ENCODE results near the gene POLR2M.

The POLR2M gene

DNA sequence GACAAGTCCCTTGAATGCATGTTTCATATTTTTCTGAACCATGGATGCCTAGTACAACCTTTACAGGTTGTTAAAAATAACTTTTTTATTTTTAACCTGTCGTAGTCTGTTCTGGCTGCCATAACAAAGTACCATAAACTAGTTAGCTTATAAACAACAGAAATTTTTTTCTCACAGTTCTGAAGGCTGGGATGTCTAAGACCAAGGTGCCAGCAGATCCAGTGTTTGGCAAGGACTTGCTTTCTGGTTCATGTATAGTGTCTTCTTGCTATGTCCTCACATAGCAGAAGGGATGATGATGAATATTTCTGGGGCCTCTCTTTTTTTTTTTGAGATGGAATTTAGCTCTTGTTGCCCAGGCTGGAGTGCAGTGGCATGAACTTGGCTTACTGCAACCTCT is 23.0 kb upstream of the POLR2M start:
- H3K27me3 Mint-ChIP-seq, result peaks cover 9% of the 10 kb centered on the region
- ATAC-seq, result no peak

DNA sequence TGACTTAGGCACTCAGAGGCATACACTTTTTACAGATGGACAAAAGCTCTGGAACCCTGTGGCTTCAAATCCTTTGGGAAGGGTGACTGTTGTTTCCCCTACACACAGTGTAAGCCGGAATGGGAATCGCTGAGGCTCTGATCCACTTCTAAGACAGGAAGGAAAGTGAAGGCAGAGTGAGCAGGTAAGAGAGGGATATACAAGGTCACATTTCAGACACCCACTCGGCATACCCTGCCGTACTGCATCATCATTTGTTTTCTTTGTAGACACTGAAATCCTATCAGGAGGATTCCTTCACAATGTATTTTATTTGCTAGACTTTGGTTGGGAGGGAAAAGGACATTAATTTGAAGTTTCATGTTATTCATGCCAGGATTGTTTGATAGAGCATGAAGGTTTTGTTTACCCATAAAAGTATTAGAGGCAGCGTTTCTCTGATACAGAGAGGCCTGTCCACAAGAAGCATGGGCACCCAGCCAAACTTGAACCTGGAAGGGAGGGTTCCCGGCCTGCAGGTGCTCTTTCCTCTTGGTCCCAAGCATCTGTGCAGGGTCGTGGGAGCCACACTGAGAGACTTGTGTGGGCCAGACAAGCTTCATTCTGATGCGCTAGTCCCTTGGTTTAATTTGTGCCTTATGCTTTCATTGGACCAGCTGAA is 21.9 kb upstream of the POLR2M start:
- no peaks in the 10 kb centered on the region for H3K9me3 Mint-ChIP-seq
- H3K4me1 Mint-ChIP-seq, result no peaks in the 10 kb centered on the region
- H3K36me3 Mint-ChIP-seq, result no peaks in the 10 kb centered on the region
- no peak overlapping the region for H3K4me3 Mint-ChIP-seq
- ATAC-seq, result no peak
- no peak overlapping the region for H3K27ac Mint-ChIP-seq
- H3K27me3 Mint-ChIP-seq, result peaks cover 9% of the 10 kb centered on the region

More for the DNA sequence above, 23.0 kb upstream of the POLR2M start:
- H3K4me1 Mint-ChIP-seq, result no peaks in the 10 kb centered on the region
- H3K36me3 Mint-ChIP-seq, result no peaks in the 10 kb centered on the region
- H3K4me3 Mint-ChIP-seq, result no peak overlapping the region
- H3K27ac Mint-ChIP-seq, result no peak overlapping the region
- H3K9me3 Mint-ChIP-seq, result no peaks in the 10 kb centered on the region

DNA sequence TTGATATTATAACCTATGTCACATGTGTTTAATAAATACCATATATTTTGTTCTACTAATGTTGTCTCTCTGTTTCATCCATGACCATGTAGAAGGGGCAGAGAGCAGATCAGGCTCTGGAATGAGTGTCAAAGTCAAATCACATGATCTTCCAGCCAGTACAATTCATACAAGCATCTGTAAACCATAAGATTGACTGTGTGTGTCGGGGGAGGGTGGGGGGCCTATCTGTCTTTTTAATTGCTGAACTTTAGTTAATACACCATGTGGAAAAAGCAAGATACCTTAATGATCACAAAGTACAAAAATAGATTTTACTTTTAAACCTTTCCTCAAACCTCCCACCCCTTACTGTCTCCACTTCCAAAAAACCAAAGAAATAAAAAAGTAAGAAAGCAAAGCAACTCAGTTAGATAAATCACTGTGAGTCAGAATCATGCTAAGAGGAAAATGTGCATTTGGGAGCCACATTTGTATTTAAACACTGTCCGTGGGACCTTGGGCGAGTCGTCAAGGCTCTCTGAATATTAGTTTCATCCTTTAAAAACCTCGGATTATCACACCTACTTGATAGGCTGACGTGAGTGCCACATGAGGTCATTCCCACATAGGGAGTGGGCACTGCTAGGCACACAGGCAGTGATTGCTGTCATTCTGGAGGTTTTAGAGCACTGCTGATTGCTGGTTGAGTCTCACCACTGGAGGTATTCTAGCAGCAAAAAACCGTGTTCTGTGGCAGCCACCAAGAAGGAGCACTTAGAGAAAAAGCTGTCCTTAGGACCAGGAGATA is 21.0 kb upstream of the POLR2M start:
- Mint-ChIP-seq H3K9me3 (no peaks in the 10 kb centered on the region), H3K27ac (no peak overlapping the region), H3K4me1 (no peaks in the 10 kb centered on the region), H3K27me3 (peaks cover 9% of the 10 kb centered on the region), H3K4me3 (no peak overlapping the region), H3K36me3 (no peaks in the 10 kb centered on the region)
- no peak for ATAC-seq

DNA sequence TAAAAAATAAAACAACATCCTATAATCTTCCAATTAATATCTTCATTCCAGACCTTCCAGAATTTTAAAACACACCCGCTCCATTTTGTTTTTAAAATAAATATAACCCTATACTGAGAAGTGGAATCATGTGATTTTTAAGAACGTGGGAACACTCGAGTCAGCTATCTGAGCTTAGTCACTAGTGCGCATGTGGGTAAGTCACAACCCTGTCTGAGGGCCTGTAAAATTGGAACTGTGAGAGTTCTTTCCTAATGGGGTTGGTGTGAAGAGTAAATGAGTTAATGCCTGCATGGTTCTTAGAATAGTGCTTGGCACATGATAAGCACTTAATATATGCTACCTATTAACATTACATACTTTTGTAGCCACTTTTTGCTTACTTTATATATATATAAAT is 19.9 kb upstream of the POLR2M start:
- Mint-ChIP-seq H3K4me1 (no peaks in the 10 kb centered on the region), H3K4me3 (no peak overlapping the region), H3K27me3 (peaks cover 7% of the 10 kb centered on the region), H3K36me3 (no peaks in the 10 kb centered on the region), H3K27ac (no peak overlapping the region), H3K9me3 (no peaks in the 10 kb centered on the region)
- no peak for ATAC-seq

DNA sequence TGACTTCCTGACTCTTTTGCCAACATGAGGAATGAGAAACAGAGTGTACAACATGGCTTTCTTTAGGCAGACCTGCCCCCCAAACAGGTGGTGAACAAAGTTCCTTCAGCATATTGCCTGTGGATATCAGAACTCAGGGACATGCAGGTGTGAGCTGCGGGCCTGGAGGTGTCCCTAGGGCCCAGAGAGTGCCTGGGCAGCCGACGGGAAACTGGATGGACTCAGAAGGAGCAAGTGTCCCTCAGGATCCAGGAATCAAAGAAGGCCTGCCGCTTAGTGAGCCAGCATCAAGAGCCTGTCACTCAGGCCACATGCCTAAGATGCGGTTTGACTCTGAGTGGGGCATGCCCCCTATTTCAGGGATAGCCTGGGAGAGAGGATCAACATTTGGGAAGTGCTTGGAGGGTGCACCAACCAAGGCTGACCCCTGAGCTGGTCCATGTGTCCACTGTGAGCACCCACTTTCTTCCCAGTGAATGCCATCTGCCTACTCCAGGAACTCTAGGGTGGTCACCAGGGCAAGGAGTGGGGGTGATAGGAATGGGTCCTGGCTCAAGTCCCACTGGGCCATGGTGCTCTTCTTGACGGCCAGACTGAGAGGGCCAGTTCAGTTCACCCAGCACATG is 16.1 kb upstream of the POLR2M start:
- H3K36me3 Mint-ChIP-seq, result no peaks in the 10 kb centered on the region
- no peaks in the 10 kb centered on the region for H3K4me1 Mint-ChIP-seq
- ATAC-seq, result no peak
- H3K9me3 Mint-ChIP-seq, result no peaks in the 10 kb centered on the region
- H3K27me3 Mint-ChIP-seq, result no peaks in the 10 kb centered on the region
- H3K4me3 Mint-ChIP-seq, result no peak overlapping the region
- no peak overlapping the region for H3K27ac Mint-ChIP-seq

DNA sequence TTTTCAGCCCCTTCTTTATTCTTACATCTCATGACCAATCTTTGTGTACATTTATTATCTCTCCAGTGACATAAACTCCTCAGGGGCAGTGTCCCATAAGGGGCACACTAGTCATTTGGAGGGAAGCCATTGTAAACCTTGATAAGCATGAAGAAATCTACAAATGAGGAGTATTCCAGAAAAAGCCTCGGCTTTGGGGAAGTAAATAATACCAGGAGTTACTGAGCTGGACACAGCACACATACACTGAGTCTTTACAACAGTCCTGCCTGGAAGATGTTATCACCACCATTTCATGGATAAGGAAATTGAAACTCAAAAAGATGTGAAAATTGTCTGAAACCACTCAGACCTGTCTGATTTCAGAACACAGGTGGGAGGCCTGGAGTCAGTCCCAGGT is 15.4 kb upstream of the POLR2M start:
- Mint-ChIP-seq H3K36me3 (no peaks in the 10 kb centered on the region), H3K27ac (no peak overlapping the region), H3K9me3 (no peaks in the 10 kb centered on the region), H3K4me3 (no peak overlapping the region), H3K4me1 (no peaks in the 10 kb centered on the region), H3K27me3 (no peaks in the 10 kb centered on the region)
- no peak for ATAC-seq

DNA sequence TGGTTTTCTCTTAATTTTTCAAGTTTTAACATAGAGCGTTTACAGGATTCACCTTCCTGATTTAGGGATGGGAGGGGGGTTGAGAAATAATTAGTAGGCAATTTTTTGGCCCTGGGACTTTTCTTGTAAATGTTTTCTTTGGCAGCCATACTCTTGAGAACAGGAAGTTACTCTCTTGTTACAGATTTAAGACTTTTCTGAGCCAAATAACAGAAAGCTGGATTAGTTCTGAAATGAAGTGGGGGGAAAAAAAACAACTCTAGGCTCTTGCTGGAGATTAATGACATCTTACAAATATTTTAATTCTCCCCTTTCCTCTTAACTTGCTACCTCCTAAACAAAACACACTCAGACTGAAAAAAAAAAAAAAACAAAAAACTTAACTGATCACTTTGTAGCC is 13.8 kb upstream of the POLR2M start:
- no peaks in the 10 kb centered on the region for H3K36me3 Mint-ChIP-seq
- H3K27me3 Mint-ChIP-seq, result peaks cover 13% of the 10 kb centered on the region
- no peak for ATAC-seq
- no peaks in the 10 kb centered on the region for H3K4me1 Mint-ChIP-seq
- no peaks in the 10 kb centered on the region for H3K9me3 Mint-ChIP-seq
- H3K27ac Mint-ChIP-seq, result no peak overlapping the region
- H3K4me3 Mint-ChIP-seq, result no peak overlapping the region

DNA sequence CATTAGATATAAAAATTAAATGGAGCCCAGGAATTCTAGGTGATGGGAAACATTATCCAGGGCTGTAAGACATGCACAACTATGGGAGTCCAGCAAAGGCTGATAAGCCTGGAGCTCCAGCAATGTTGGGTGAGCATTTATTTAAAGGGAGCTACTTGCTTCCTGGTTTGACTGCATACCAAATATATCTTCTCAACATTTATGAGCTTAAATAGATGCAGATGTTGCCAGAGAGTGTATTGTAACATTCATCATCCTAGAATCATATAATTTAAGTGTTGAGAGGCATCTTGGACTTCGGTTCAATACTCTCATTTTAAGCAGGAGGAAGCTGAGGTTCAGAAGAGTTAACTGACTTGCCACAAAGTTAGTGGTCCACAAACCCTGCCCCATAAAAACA is 12.2 kb upstream of the POLR2M start:
- Mint-ChIP-seq H3K9me3 (no peaks in the 10 kb centered on the region), H3K27ac (no peak overlapping the region)

DNA sequence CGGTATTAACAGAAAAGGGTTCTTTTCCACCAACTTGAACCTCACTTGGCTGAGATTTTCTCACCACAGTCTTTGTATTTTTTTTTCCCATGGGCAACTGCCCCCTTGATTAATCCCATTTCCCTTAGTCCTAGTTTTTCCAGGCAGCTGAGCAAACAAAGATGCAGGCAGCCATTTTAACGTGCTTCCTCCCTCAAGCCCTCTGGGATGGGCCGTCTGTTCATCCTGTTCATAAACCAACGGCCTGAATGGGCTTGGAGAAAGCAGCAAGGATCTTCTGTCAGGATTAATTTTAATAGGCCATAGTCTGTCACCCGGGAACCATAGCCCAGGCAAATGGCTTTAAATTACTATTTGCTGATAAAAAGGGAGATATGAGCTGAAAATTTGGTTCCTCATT is 10.4 kb upstream of the POLR2M start:
- Mint-ChIP-seq H3K4me3 (no peak overlapping the region), H3K9me3 (no peaks in the 10 kb centered on the region), H3K27me3 (peaks cover 43% of the 10 kb centered on the region), H3K4me1 (no peaks in the 10 kb centered on the region), H3K27ac (no peak overlapping the region), H3K36me3 (no peaks in the 10 kb centered on the region)
- no peak for ATAC-seq

More for the DNA sequence above, 12.2 kb upstream of the POLR2M start:
- H3K27me3 Mint-ChIP-seq, result peaks cover 27% of the 10 kb centered on the region
- H3K4me1 Mint-ChIP-seq, result no peaks in the 10 kb centered on the region
- no peak overlapping the region for H3K4me3 Mint-ChIP-seq
- H3K36me3 Mint-ChIP-seq, result no peaks in the 10 kb centered on the region
- ATAC-seq, result no peak

DNA sequence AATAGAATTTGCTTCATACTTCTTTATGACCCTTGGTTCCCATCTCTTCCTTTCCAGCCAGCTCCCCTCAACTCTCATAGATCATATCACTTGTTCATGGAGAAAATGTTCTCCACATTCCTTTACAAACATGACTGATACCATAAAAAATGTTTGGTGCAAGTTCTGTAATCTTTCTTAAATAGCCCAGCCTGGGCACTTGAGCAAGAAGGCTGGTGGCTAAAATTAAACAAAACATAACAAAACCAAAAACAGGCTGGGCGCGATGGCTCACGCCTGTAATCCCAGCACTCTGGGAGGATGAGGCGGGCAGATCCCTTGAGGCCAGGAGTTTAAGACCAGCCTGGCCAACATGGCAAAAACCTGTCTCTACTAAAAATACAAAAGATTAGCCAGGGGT is 8.9 kb upstream of the POLR2M start:
- no peak for ATAC-seq
- no peak overlapping the region for H3K27ac Mint-ChIP-seq
- H3K4me1 Mint-ChIP-seq, result no peaks in the 10 kb centered on the region
- H3K9me3 Mint-ChIP-seq, result no peaks in the 10 kb centered on the region
- no peak overlapping the region for H3K4me3 Mint-ChIP-seq
- no peaks in the 10 kb centered on the region for H3K36me3 Mint-ChIP-seq
- H3K27me3 Mint-ChIP-seq, result peaks cover 51% of the 10 kb centered on the region

DNA sequence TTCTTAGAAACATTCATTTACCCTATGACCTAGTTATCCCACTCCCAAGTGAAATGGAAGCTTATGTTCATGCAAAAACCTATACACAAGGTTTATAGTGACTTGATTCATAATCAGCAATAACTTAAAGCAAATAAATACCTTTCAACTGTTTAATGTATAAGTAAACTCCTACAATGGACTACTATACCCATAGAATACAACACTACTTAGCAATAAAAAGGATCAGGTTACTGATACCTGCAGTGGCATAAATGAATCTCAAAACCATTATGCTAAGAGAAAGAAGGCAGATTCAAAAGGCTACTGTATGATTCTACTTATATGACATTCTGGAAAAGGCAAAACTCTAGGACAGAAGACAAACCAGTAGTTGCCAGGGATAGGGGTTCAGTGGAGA is 8.3 kb upstream of the POLR2M start:
- Mint-ChIP-seq H3K36me3 (no peaks in the 10 kb centered on the region), H3K9me3 (no peaks in the 10 kb centered on the region), H3K27me3 (peaks cover 51% of the 10 kb centered on the region), H3K27ac (no peak overlapping the region), H3K4me1 (no peaks in the 10 kb centered on the region), H3K4me3 (no peak overlapping the region)
- no peak for ATAC-seq

DNA sequence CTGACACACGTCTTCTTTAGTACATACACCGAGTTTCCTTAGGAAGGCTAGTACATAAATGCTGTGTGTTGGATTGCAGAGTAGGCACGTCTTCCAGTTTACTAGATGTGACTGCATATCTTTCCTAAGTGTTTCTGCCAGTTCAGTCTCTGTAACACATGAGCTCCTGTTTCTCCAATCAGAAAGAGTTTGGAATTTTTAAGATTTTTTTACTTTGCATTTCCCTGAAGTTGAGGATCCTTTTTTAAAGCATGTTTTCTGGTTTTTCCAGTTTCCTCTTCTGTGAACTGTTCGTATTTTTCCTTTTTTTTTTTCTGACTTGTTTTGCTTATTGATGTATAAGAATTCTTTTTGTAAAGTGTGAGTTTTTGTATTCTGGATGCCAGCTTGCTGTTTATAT is 7.5 kb upstream of the POLR2M start:
- Mint-ChIP-seq H3K4me1 (no peaks in the 10 kb centered on the region), H3K9me3 (no peaks in the 10 kb centered on the region), H3K36me3 (no peaks in the 10 kb centered on the region), H3K27me3 (peaks cover 51% of the 10 kb centered on the region), H3K27ac (no peak overlapping the region), H3K4me3 (no peak overlapping the region)
- ATAC-seq, result no peak

DNA sequence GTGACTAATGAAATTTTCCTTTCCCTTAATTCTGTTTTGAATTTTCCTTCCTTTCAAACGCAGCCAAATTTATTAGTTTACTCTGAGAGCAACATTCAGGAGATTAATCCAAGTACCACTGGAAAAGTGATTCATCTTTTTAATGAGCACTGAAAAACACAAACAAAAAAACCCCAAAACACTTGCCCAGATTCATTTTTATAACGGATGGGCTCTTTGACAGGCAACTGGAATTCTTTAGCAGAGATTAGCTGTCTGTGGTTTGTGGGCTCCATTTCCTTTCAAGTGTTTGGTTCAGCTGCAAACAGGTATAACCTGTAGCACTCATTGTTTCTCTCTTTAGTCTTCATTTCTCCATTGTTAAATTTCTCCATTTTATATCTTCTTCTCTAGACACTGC is 3.1 kb upstream of the POLR2M start:
- H3K36me3 Mint-ChIP-seq, result peaks cover 4% of the 10 kb centered on the region
- no peak for ATAC-seq
- peaks cover 20% of the 10 kb centered on the region for H3K4me1 Mint-ChIP-seq
- peaks cover 32% of the 10 kb centered on the region for H3K27me3 Mint-ChIP-seq
- no peaks in the 10 kb centered on the region for H3K9me3 Mint-ChIP-seq
- no peak overlapping the region for H3K27ac Mint-ChIP-seq
- H3K4me3 Mint-ChIP-seq, result no peak overlapping the region

DNA sequence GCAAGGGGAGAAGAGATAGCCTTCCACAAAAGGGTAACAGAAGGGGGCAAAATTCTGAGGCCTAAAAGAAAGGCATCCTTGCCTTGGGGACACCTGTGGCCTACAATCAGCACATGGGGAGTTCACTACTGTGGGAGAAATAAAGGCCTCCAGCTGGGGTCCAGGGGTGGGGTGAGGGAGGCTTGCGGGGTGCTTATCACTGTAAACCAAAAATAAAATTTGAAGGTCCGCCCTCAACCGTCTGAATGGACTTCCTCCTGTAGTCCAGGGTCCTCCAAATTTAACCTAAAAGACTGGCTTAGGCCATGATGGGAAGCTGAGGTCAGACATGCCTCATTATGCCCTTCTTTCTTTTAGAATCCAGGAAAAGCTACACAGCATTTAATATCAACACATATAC is 2.1 kb upstream of the POLR2M start:
- H3K4me3 Mint-ChIP-seq, result no peak overlapping the region

DNA sequence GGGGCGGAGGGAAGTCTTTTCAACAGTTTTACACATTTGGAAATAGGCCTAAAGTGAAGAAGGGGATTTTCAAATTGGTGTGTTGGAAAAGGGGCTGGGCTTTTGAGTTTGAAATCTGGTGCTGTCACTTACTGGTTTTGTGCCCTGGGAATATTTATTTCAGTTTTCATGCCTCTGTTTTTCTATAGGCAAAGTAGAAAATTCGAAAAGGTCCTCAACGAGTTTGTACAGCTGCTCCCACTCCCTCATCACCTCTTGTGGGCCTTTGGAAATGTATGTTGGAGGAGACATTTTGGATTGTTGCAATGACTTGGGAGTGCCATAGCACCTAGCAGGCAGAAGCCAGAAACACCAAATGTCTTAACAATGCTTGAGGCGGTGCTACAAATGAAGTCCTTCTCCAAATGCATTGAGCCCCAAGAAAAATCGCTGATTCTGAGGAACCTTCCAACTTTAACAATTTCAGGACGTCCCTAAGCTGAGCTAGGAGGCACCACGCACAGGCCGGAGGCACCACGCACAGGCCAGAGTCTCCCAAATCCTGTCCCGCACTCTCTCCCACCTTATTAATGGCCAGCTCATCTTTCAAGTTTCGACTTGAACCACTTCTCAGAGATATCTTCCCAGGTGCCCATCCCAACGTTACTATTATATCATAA is 639 bp upstream of the POLR2M start:
- peaks cover 42% of the 10 kb centered on the region for H3K4me1 Mint-ChIP-seq
- H3K27ac Mint-ChIP-seq, result peak overlapping the region; percentile 82

More for the DNA sequence above, 2.1 kb upstream of the POLR2M start:
- Mint-ChIP-seq H3K9me3 (no peaks in the 10 kb centered on the region), H3K27ac (no peak overlapping the region), H3K36me3 (peaks cover 7% of the 10 kb centered on the region), H3K4me1 (peaks cover 29% of the 10 kb centered on the region), H3K27me3 (peaks cover 22% of the 10 kb centered on the region)
- no peak for ATAC-seq

More for the DNA sequence above, 639 bp upstream of the POLR2M start:
- Mint-ChIP-seq H3K36me3 (peaks cover 21% of the 10 kb centered on the region), H3K4me3 (peak overlapping the region; percentile 82), H3K9me3 (no peaks in the 10 kb centered on the region), H3K27me3 (peaks cover 9% of the 10 kb centered on the region)
- ATAC-seq, result no peak
